Metanephros (tissue), 1 donor: ENCODE results near the gene SLCO1B1. TPM values are rescaled to one million over a fixed set of nuclear protein-coding genes. Genes with fewer than 3 reads are reported as not detected.

Experiments
- total RNA-seq: library from RNA; depleted of rRNA; stranded (reverse); fragments of >200 nt; gene quantifications from one replicate; pipeline ENCODE4 v1.2.3, GENCODE V29; 2014

Gene SLCO1B1, protein sequence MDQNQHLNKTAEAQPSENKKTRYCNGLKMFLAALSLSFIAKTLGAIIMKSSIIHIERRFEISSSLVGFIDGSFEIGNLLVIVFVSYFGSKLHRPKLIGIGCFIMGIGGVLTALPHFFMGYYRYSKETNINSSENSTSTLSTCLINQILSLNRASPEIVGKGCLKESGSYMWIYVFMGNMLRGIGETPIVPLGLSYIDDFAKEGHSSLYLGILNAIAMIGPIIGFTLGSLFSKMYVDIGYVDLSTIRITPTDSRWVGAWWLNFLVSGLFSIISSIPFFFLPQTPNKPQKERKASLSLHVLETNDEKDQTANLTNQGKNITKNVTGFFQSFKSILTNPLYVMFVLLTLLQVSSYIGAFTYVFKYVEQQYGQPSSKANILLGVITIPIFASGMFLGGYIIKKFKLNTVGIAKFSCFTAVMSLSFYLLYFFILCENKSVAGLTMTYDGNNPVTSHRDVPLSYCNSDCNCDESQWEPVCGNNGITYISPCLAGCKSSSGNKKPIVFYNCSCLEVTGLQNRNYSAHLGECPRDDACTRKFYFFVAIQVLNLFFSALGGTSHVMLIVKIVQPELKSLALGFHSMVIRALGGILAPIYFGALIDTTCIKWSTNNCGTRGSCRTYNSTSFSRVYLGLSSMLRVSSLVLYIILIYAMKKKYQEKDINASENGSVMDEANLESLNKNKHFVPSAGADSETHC
- total RNA-seq = not detected

DNA sequence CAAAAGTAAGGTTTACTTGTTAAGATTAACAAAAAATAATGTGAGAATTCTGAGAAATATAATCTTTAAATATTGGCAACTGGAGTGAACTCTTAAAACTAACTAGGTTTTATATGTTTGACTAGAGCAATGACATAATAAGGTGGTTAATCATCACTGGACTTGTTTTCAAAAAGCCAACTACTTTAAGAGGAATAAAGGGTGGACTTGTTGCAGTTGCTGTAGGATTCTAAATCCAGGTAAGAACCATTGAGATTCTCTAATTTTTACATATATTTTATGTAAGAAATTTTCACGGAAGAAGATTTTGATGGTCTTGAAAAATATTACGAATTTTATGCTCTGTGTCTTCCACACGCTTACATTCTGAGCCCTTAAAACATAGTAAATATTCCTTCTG, at the start of gene SLCO1B1:
TSS of gene SLCO1B1 (plus strand) at position 197 of the 400 bp plus-strand sequence. CDS start 10,381 bp downstream, outside the sequence.

Other genes with a start within 250 kb of the SLCO1B1 start
- not detected for gene SLCO1A2, start 203.7 kb downstream of the SLCO1B1 start, total RNA-seq
- not detected for gene IAPP, start 241.7 kb downstream of the SLCO1B1 start, total RNA-seq